Activated B cell treated with CpG ODN at 0.5 μM for 24 hours (primary cell): ENCODE measurements around the gene ZCCHC10. TPM values are rescaled to one million over a fixed set of nuclear protein-coding genes. Genes with fewer than 3 reads are reported as not detected.
A peak's percentile ranks its signal among the peaks of the same experiment; 100 is the strongest.
"Not testable (repeated sequence)": the region's sequence is repeated elsewhere in the genome, so short reads cannot be mapped to it uniquely, and the experiment has no call there.

ENCODE experiments used
- ATAC-seq: fragments of 200-7000 bp; cut with Tn5 transposase; one replicate; pipeline ENCODE4 v1.10.0; 2021; ENCODE audit warnings: low read depth, mild to moderate bottlenecking, moderate library complexity
- CTCF ChIA-PET: fragments of 350-600 bp; sonication (Branson Sonifier 250); formaldehyde crosslinking; loops from one replicate; lab custom pipeline; 2021; ENCODE audit warnings: antibody characterized with exemption; lab: Charles Lee
- POLR2A ChIA-PET: fragments of 350-600 bp; sonication (Branson Sonifier 250); formaldehyde crosslinking; loops from one replicate; lab custom pipeline; 2021; ENCODE audit warnings: antibody characterized with exemption; lab: Charles Lee
- DNase-seq: peaks from one replicate; pipeline ENCODE4 v3.0.0; 2022
- H3K27ac Mint-ChIP-seq: one replicate; pipeline ENCODE4 v1.8.0; 2020; ENCODE audit warnings: mixed read lengths
- H3K27me3 Mint-ChIP-seq: one replicate; pipeline ENCODE4 v1.8.0; 2021; ENCODE audit warnings: mixed read lengths
- H3K36me3 Mint-ChIP-seq: one replicate; pipeline ENCODE4 v1.8.0; 2021; ENCODE audit warnings: low read depth, mixed read lengths
- H3K4me1 Mint-ChIP-seq: one replicate; pipeline ENCODE4 v1.8.0; 2021; ENCODE audit warnings: mixed read lengths
- H3K4me3 Mint-ChIP-seq: one replicate; pipeline ENCODE4 v1.8.0; 2020; ENCODE audit warnings: mild to moderate bottlenecking, mixed read lengths
- H3K9me3 Mint-ChIP-seq: one replicate; pipeline ENCODE4 v1.8.0; 2020; ENCODE audit warnings: mixed read lengths
- CTCF ChIP-seq: fragments of 200-600 bp; IDR thresholded peaks from one replicate; pipeline ENCODE4 v1.8.0; 2022; ENCODE audit warnings: antibody characterized with exemption, mild to moderate bottlenecking
- intact Hi-C: fragments of 100-400 bp; cut with micrococcal nuclease; formaldehyde crosslinking; loops from one replicate; pipeline ENCODE4 v1.15.1; 2024
- total RNA-seq: library from RNA; stranded (reverse); gene quantifications from 2 replicates; pipeline ENCODE4 v1.2.3, GENCODE V29; 2022

The ZCCHC10 gene
- total RNA-seq, 1 donor from 2014 or later: 32.6 TPM

GRCh38 chr5:133051061-133051541 lies 24.8 kb upstream of the ZCCHC10 start:
- ChIA-PET POLR2A (interaction anchor here (0.6 to 4.0 kb wide), 27 partner anchors 8 to 1174 kb away, joined by 3 to 132 read pairs (median 5); partner anchors contain the start of genes AFF4, KIF3A, PPP2CA and RAD50), CTCF (interaction anchor here (1.0 to 1.2 kb wide), 2 partner anchors 18 to 87 kb away, joined by 3 read pairs; partner anchors contain the start of gene AFF4)
- H3K9me3 Mint-ChIP-seq: no peaks in the 10 kb centered on the region
- no peak for TF ChIP-seq CTCF
- no peaks in the 10 kb centered on the region for H3K27me3 Mint-ChIP-seq
- DNase-seq: no peak
- H3K4me3 Mint-ChIP-seq: peak overlapping the region; percentile 96
- peaks cover 22% of the 10 kb centered on the region for H3K36me3 Mint-ChIP-seq
- ATAC-seq: no peak
- peaks cover 68% of the 10 kb centered on the region for H3K4me1 Mint-ChIP-seq
- peak overlapping the region; percentile 99 for H3K27ac Mint-ChIP-seq
- intact Hi-C loops: loop anchor here (1.0 to 10.0 kb wide), 8 partner anchors 18 to 1256 kb away; partner anchors contain the start of genes AFF4, C5orf15, FNIP1 and VDAC1

GRCh38 chr5:133050521-133050920 lies 24.2 kb upstream of the ZCCHC10 start:
- Mint-ChIP-seq H3K9me3 (no peaks in the 10 kb centered on the region), H3K4me3 (peak overlapping the region; percentile 96), H3K4me1 (peaks cover 68% of the 10 kb centered on the region), H3K27ac (peak overlapping the region; percentile 99), H3K27me3 (no peaks in the 10 kb centered on the region), H3K36me3 (peaks cover 22% of the 10 kb centered on the region)
- no peak for TF ChIP-seq CTCF
- ChIA-PET POLR2A (interaction anchor here (0.8 to 4.0 kb wide), 10 partner anchors 12 to 1126 kb away, joined by 3 to 132 read pairs (median 19); partner anchors contain the start of genes AFF4, RAD50, SKP1 and ZCCHC10), CTCF (interaction anchor here (1.2 kb wide), 1 partner anchor 87 kb away, joined by 3 read pairs; the partner anchor contains the start of gene AFF4)
- DNase-seq (no peak), ATAC-seq (no peak)
- intact Hi-C loops: loop anchor here (2.0 to 10.0 kb wide), 5 partner anchors 917 to 1256 kb away; partner anchors contain the start of genes C5orf15, FNIP1 and VDAC1

GRCh38 chr5:133049726-133050048 lies 23.3 kb upstream of the ZCCHC10 start:
- ChIA-PET CTCF (no interaction called here), POLR2A (interaction anchor here (1.1 to 4.0 kb wide), 4 partner anchors 10 to 183 kb away, joined by 3 to 132 read pairs (median 7); partner anchors contain the start of genes AFF4 and UQCRQ)
- peak overlapping the region; percentile 67 for H3K27ac Mint-ChIP-seq
- H3K4me3 Mint-ChIP-seq: no peak overlapping the region
- H3K4me1 Mint-ChIP-seq: peaks cover 59% of the 10 kb centered on the region
- ATAC-seq: no peak
- no peaks in the 10 kb centered on the region for H3K27me3 Mint-ChIP-seq
- no peaks in the 10 kb centered on the region for H3K9me3 Mint-ChIP-seq
- DNase-seq: no peak
- H3K36me3 Mint-ChIP-seq: peaks cover 19% of the 10 kb centered on the region
- intact Hi-C loops: loop anchor here (2.0 to 10.0 kb wide), 5 partner anchors 918 to 1255 kb away; partner anchors contain the start of genes C5orf15, FNIP1 and VDAC1
- TF ChIP-seq CTCF: no peak

- H3K27ac Mint-ChIP-seq: peak overlapping the region; percentile 67
- no peak overlapping the region for H3K4me3 Mint-ChIP-seq
- no peaks in the 10 kb centered on the region for H3K9me3 Mint-ChIP-seq
- no peak for ATAC-seq
- H3K4me1 Mint-ChIP-seq: peaks cover 54% of the 10 kb centered on the region
- no peak for DNase-seq
- H3K36me3 Mint-ChIP-seq: peaks cover 16% of the 10 kb centered on the region
- CTCF ChIA-PET: no interaction called here
- intact Hi-C loops: no loop called here
- POLR2A ChIA-PET: interaction anchor here (1.1 to 4.0 kb wide), 6 partner anchors 10 to 182 kb away, joined by 3 to 132 read pairs (median 7); partner anchors contain the start of genes AFF4 and UQCRQ
- no peak for TF ChIP-seq CTCF
- H3K27me3 Mint-ChIP-seq: no peaks in the 10 kb centered on the region
Observed at GRCh38 chr5:133048993-133049725, 22.8 kb upstream of the ZCCHC10 start.

- intact Hi-C loops: no loop called here
- Mint-ChIP-seq H3K27ac (no peak overlapping the region), H3K36me3 (peaks cover 11% of the 10 kb centered on the region), H3K4me1 (peaks cover 44% of the 10 kb centered on the region), H3K9me3 (no peaks in the 10 kb centered on the region), H3K27me3 (no peaks in the 10 kb centered on the region), H3K4me3 (no peak overlapping the region)
- no peak for TF ChIP-seq CTCF
- no peak for DNase-seq
- ChIA-PET POLR2A (interaction anchor here (0.7 to 2.9 kb wide), 5 partner anchors 15 to 1689 kb away, joined by 3 to 20 read pairs (median 5); partner anchors contain the start of gene AFF4), CTCF (no interaction called here)
- no peak for ATAC-seq
Observed at GRCh38 chr5:133047404-133047803, 21.1 kb upstream of the ZCCHC10 start.

GRCh38 chr5:133046560-133046959 lies 20.2 kb upstream of the ZCCHC10 start:
- Mint-ChIP-seq H3K27ac (peak overlapping the region; percentile 73), H3K4me3 (peak overlapping the region; percentile 62), H3K4me1 (peaks cover 46% of the 10 kb centered on the region)
- POLR2A ChIA-PET: interaction anchor here (0.7 to 2.9 kb wide), 7 partner anchors 10 to 905 kb away, joined by 3 to 20 read pairs (median 5); no protein-coding TSS in a partner anchor
- CTCF ChIA-PET, DNase-seq, H3K27me3 Mint-ChIP-seq, intact Hi-C loops, H3K9me3 Mint-ChIP-seq, H3K36me3 Mint-ChIP-seq: not testable (repeated sequence)
- peak; percentile 28 for ATAC-seq
